ENCODE data around the gene PABPN1. TPM values are rescaled to one million over a fixed set of nuclear protein-coding genes. Genes with fewer than 3 reads are reported as not detected.

Gene PABPN1
- total and polyA plus RNA-seq, 2 of the 13 experiments (the other 11 are each of a cell fraction or from before 2014, with no cell fraction given): 233 to 524 TPM

GRCh38 chr14:23352506-23353432 lies 31.5 kb downstream of the PABPN1 start, which contains the start of gene SLC22A17 (continued):
- TF ChIP-seq ZNF33B (CRISPR knock-in tag; IDR thresholded peaks at IDR 0.05) (no peak), ZNF232 (CRISPR knock-in tag; IDR thresholded peaks at IDR 0.05; ENCODE audit: borderline replicate concordance) (no peak), CTCF (CRISPR knock-in tag; IDR thresholded peaks at IDR 0.05) (peak; percentile 6), GATAD1 (CRISPR knock-in tag; IDR thresholded peaks at IDR 0.05) (no peak), LBX2 (CRISPR knock-in tag; IDR thresholded peaks at IDR 0.05; ENCODE audit: borderline replicate concordance) (no peak), SP5 (CRISPR knock-in tag; IDR thresholded peaks at IDR 0.05; ENCODE audit: borderline replicate concordance, low read depth) (no peak; the same call in 1 of the 2 replicates), ZNF841 (CRISPR knock-in tag; IDR thresholded peaks at IDR 0.05; ENCODE audit: borderline replicate concordance) (no peak), RBAK (CRISPR knock-in tag; IDR thresholded peaks at IDR 0.05) (no peak), ZNF451 (CRISPR knock-in tag; IDR thresholded peaks at IDR 0.05) (0 out of 2 replicates have a peak, but pooled peaks have one; percentile 17), ZNF562 (CRISPR knock-in tag; IDR thresholded peaks at IDR 0.05; ENCODE audit: borderline replicate concordance) (0 out of 2 replicates have a peak, but pooled peaks have one; percentile 25), SP4 (CRISPR knock-in tag; IDR thresholded peaks at IDR 0.05) (0 out of 2 replicates have a peak, but pooled peaks have one; percentile 18), ZBTB3 (CRISPR knock-in tag; IDR thresholded peaks at IDR 0.05; ENCODE audit: borderline replicate concordance, low read depth) (no peak), NFE2L1 (CRISPR knock-in tag; IDR thresholded peaks at IDR 0.05; ENCODE audit: borderline replicate concordance) (0 out of 2 replicates have a peak, but pooled peaks have one; percentile 25), SIX4 (CRISPR knock-in tag; IDR thresholded peaks at IDR 0.05) (no peak), HNRNPK (IDR thresholded peaks at IDR 0.05; ENCODE audit: low read depth, low read length, poor library complexity, severe bottlenecking) (peak; percentile 75), ZNF10 (CRISPR knock-in tag; IDR thresholded peaks at IDR 0.05; ENCODE audit: borderline replicate concordance, low read depth) (no peak), NCOA2 (CRISPR knock-in tag; IDR thresholded peaks at IDR 0.05) (0 out of 2 replicates have a peak, but pooled peaks have one; percentile 11), HNRNPLL (IDR thresholded peaks at IDR 0.05; ENCODE audit: low read depth, low read length, poor library complexity, severe bottlenecking) (peak; percentile 47), FOXC1 (CRISPR knock-in tag; IDR thresholded peaks at IDR 0.05; ENCODE audit: borderline replicate concordance) (peak; percentile 21; the same call in 1 of the 2 replicates), PRDM4 (CRISPR knock-in tag; IDR thresholded peaks at IDR 0.05; ENCODE audit: borderline replicate concordance) (0 out of 2 replicates have a peak, but pooled peaks have one; percentile 53), FOSL1 (CRISPR knock-in tag; IDR thresholded peaks at IDR 0.05; ENCODE audit: borderline replicate concordance) (no peak), NFKBIZ (CRISPR knock-in tag; IDR thresholded peaks at IDR 0.05) (0 out of 2 replicates have a peak, but pooled peaks have one; percentile 40), ZNF230 (CRISPR knock-in tag; IDR thresholded peaks at IDR 0.05) (no peak)
